HEK293 (cell line): ENCODE data around the gene CARS1.
A peak's percentile ranks its signal among the peaks of the same experiment; 100 is the strongest.

ENCODE experiments used
- CTCF ChIA-PET: fragments of 350-600 bp; formaldehyde crosslinking; extraction: SDS; loops from one replicate; lab custom pipeline; 2021; ENCODE audit warnings: antibody characterized with exemption; lab: Yijun Ruan, JAX
- POLR2A ChIA-PET: fragments of 300-600 bp; formaldehyde crosslinking; extraction: SDS; loops from one replicate; lab custom pipeline; 2020; ENCODE audit warnings: antibody characterized with exemption, inconsistent platforms; lab: Yijun Ruan, JAX
- H3K27ac ChIP-seq: fragments of 200-500 bp; sonication (Bioruptor generic); 2 replicates; pipeline ENCODE4 v1.5.1; 2014; ENCODE audit warnings: low read depth, low read length, control low read depth, inconsistent platforms; ENCODE audit errors: extremely low read depth
- H3K36me3 ChIP-seq, 2 experiments: fragments of 200-500 bp in 1 of 2; sonication (Bioruptor generic) in 1 of 2; 1 replicate in 1 of 2; 2 replicates in 1 of 2; pipeline ENCODE4 v1.5.1; 2014 to 2017; ENCODE audit warnings: inconsistent platforms in 2 of 2, low read length in 2 of 2; ENCODE audit not compliant: control insufficient read depth in 2 of 2, insufficient read depth in 1 of 2
- H3K4me1 ChIP-seq: fragments of 200-500 bp; sonication (Bioruptor generic); 2 replicates; pipeline ENCODE4 v1.5.1; 2014; ENCODE audit warnings: mild to moderate bottlenecking, low read length, inconsistent platforms; ENCODE audit not compliant: control insufficient read depth, insufficient read depth
- H3K4me3 ChIP-seq: 2 replicates; pipeline ENCODE4 v1.5.1; 2011; ENCODE audit warnings: low read depth, mild to moderate bottlenecking, control low read depth, low read length, moderate library complexity
- H3K9me3 ChIP-seq: fragments of 200-500 bp; sonication (Bioruptor generic); 2 replicates; pipeline ENCODE4 v1.5.1; 2014; ENCODE audit warnings: low read depth, low read length, inconsistent platforms; ENCODE audit not compliant: control insufficient read depth, insufficient read depth
- EGR2 ChIP-seq: fragments of 450-650 bp; formaldehyde crosslinking; IDR thresholded peaks from 2 replicates; pipeline ENCODE4 v1.5.1; 2016; ENCODE audit warnings: low read depth, missing biosample characterization, missing genetic modification characterization
- FEZF1 ChIP-seq: fragments of 450-650 bp; formaldehyde crosslinking; IDR thresholded peaks from 2 replicates; pipeline ENCODE4 v1.5.1; 2016; ENCODE audit warnings: missing biosample characterization, missing genetic modification characterization
- GLIS1 ChIP-seq: fragments of 450-650 bp; formaldehyde crosslinking; IDR thresholded peaks from 2 replicates; pipeline ENCODE4 v1.5.1; 2016; ENCODE audit warnings: missing biosample characterization, missing genetic modification characterization
- KLF10 ChIP-seq: fragments of 450-650 bp; IDR thresholded peaks from 2 replicates; pipeline ENCODE4 v1.5.1; 2018; ENCODE audit warnings: missing biosample characterization, mild to moderate bottlenecking, missing genetic modification characterization
- PRDM1 ChIP-seq: fragments of 450-650 bp; formaldehyde crosslinking; IDR thresholded peaks from 2 replicates; pipeline ENCODE4; 2016; ENCODE audit warnings: missing biosample characterization, missing genetic modification characterization
- PRDM6 ChIP-seq: fragments of 450-650 bp; formaldehyde crosslinking; IDR thresholded peaks from 2 replicates; pipeline ENCODE4 v1.5.1; 2017; ENCODE audit warnings: missing biosample characterization, missing genetic modification characterization
- SCRT2 ChIP-seq: fragments of 450-650 bp; formaldehyde crosslinking; IDR thresholded peaks from 2 replicates; pipeline ENCODE4 v1.5.1; 2016; ENCODE audit warnings: missing biosample characterization, missing genetic modification characterization
- SP2 ChIP-seq: fragments of 450-650 bp; formaldehyde crosslinking; IDR thresholded peaks from 2 replicates; pipeline ENCODE4 v1.5.1; 2016; ENCODE audit warnings: missing biosample characterization, missing genetic modification characterization
- ZFP69B ChIP-seq: fragments of 450-650 bp; formaldehyde crosslinking; IDR thresholded peaks from 2 replicates; pipeline ENCODE4 v1.5.1; 2016; ENCODE audit warnings: missing biosample characterization, missing genetic modification characterization
- ZNF10 ChIP-seq: fragments of 450-650 bp; formaldehyde crosslinking; IDR thresholded peaks from 2 replicates; pipeline ENCODE4 v1.5.1; 2017; ENCODE audit warnings: missing biosample characterization, missing genetic modification characterization
- ZNF112 ChIP-seq: fragments of 450-650 bp; formaldehyde crosslinking; IDR thresholded peaks from 2 replicates; pipeline ENCODE4 v1.5.0; 2017; ENCODE audit warnings: missing biosample characterization, missing genetic modification characterization
- ZNF146 ChIP-seq: fragments of 450-650 bp; formaldehyde crosslinking; IDR thresholded peaks from 2 replicates; pipeline ENCODE4 v1.5.1; 2016; ENCODE audit warnings: missing biosample characterization, missing genetic modification characterization
- ZNF148 ChIP-seq: fragments of 450-650 bp; formaldehyde crosslinking; IDR thresholded peaks from 2 replicates; pipeline ENCODE4 v1.5.0; 2017; ENCODE audit warnings: missing biosample characterization, missing genetic modification characterization, borderline replicate concordance
- ZNF514 ChIP-seq: fragments of 450-650 bp; formaldehyde crosslinking; IDR thresholded peaks from 2 replicates; pipeline ENCODE4 v1.5.1; 2016; ENCODE audit warnings: missing biosample characterization, missing genetic modification characterization
- ZNF596 ChIP-seq: fragments of 450-650 bp; IDR thresholded peaks from 2 replicates; pipeline ENCODE4 v1.5.0; 2018; ENCODE audit warnings: missing biosample characterization, mild to moderate bottlenecking, missing genetic modification characterization, moderate library complexity
- ZNF629 ChIP-seq: fragments of 450-650 bp; formaldehyde crosslinking; IDR thresholded peaks from 2 replicates; pipeline ENCODE4 v1.5.1; 2017; ENCODE audit warnings: missing biosample characterization, missing genetic modification characterization
- ZNF645 ChIP-seq: fragments of 450-650 bp; formaldehyde crosslinking; IDR thresholded peaks from 2 replicates; pipeline ENCODE4; 2016; ENCODE audit warnings: missing biosample characterization, missing genetic modification characterization
- ZNF660 ChIP-seq: fragments of 450-650 bp; IDR thresholded peaks from 2 replicates; pipeline ENCODE4 v1.5.1; 2018; ENCODE audit warnings: missing biosample characterization, mild to moderate bottlenecking, missing genetic modification characterization
- ZNF747 ChIP-seq: fragments of 450-650 bp; formaldehyde crosslinking; IDR thresholded peaks from 2 replicates; pipeline ENCODE4 v1.5.1; 2016; ENCODE audit warnings: missing biosample characterization, missing genetic modification characterization
- ZNF791 ChIP-seq: fragments of 450-650 bp; formaldehyde crosslinking; IDR thresholded peaks from 2 replicates; pipeline ENCODE4 v1.5.1; 2016; ENCODE audit warnings: missing biosample characterization, missing genetic modification characterization
- TF ChIP-seq, protein P1 (sequence below): fragments of 450-650 bp; formaldehyde crosslinking; IDR thresholded peaks from 2 replicates; pipeline ENCODE4 v1.5.1; 2016; ENCODE audit warnings: missing biosample characterization, missing genetic modification characterization
- TF ChIP-seq, protein P2 (sequence below): fragments of 450-650 bp; formaldehyde crosslinking; conservative IDR thresholded peaks from 2 replicates; pipeline ENCODE4 v1.5.1; 2016; ENCODE audit warnings: low read depth, missing biosample characterization, missing genetic modification characterization

The CARS1 gene

DNA sequence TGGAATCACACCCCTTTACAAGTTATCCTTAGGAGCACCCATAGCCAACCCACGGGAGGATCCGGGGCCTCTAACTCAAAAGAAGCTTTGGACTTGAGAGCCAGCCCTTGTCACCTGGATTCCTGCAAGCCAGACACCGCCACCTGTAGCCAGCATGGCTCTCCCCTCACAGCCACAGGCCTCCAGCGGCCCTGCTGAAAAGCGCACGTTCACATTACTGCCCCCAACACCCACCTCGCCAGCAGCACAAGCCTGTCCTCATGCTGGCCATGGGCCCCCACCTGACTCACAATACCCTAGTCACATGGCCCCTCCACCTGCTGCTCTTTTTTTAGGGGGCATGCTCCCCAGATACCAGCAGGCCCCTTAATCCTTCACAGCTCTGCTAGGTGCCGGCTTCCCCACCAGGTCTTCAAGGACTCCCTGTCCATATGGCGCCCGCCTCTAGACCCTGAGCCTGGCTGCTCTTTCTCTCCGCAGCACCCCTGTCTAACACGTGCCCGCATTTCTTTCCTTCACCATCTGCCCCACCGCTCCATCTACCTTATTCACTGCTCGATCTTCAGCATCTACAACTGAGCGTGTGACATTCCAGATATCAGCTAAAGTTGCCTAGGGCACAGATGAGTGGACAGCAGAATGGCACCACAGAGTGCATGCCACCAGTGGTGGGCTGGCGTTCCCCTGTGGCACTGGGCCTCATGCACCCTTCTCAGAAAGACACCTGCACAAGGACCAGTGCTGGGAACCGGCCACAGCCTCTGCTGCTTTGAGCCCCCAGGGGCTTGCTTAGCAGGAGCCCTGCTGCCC lies 6.6 kb downstream of the CARS1 start:
- Histone ChIP-seq H3K27ac (peak overlapping the region; percentile 2; the same call in 1 of the 2 replicates), H3K36me3 (peaks cover 0 to 31% of the 10 kb centered on the region in 2 experiments; a peak in 1 of 3 replicates), H3K4me1 (peaks cover 24% of the 10 kb centered on the region), H3K4me3 (no peak overlapping the region), H3K9me3 (no peaks in the 10 kb centered on the region)
- TF ChIP-seq SCRT2 (peak; percentile 65), ZNF514 (no peak), ZNF148 (tag by site-specific recombination) (no peak), ZFP69B (tag by site-specific recombination) (no peak), FEZF1 (tag by site-specific recombination) (peak; percentile 36; the same call in 1 of the 2 replicates), ZNF596 (tag by site-specific recombination) (no peak), ZNF112 (tag by site-specific recombination) (no peak)
- ChIA-PET POLR2A (interaction anchor here (1.3 to 2.4 kb wide), 3 partner anchors 13 to 58 kb away, joined by 3 to 7 read pairs (median 4); partner anchors contain the start of gene NAP1L4), CTCF (interaction anchor here (0.6 to 9.0 kb wide), 6 partner anchors 13 to 50 kb away, joined by 3 to 98 read pairs (median 7); no protein-coding TSS in a partner anchor)

- Histone ChIP-seq H3K36me3 (peaks cover 0 to 39% of the 10 kb centered on the region in 2 experiments; a peak in 1 of 3 replicates), H3K27ac (peak overlapping the region; percentile 2; the same call in 1 of the 2 replicates), H3K4me1 (peaks cover 24% of the 10 kb centered on the region), H3K4me3 (no peak overlapping the region), H3K9me3 (no peaks in the 10 kb centered on the region)
- ChIA-PET CTCF (interaction anchor here (0.9 to 9.0 kb wide), 4 partner anchors 12 to 41 kb away, joined by 3 to 98 read pairs (median 24); no protein-coding TSS in a partner anchor), POLR2A (interaction anchor here (0.8 to 2.4 kb wide), 5 partner anchors 12 to 121 kb away, joined by 3 to 7 read pairs (median 4); partner anchors contain the start of genes NAP1L4 and PHLDA2)
- TF ChIP-seq EGR2 (tag by site-specific recombination) (no peak), ZNF791 (tag by site-specific recombination) (no peak), ZNF645 (tag by site-specific recombination) (no peak), ZNF10 (no peak), PRDM6 (tag by site-specific recombination) (no peak), ZNF629 (peak; percentile 57; the same call in 1 of the 2 replicates), KLF10 (tag by site-specific recombination) (0 out of 2 replicates have a peak, but pooled peaks have one; percentile 33), ZNF747 (tag by site-specific recombination) (no peak), ZNF660 (tag by site-specific recombination) (peak; percentile 82), PRDM1 (tag by site-specific recombination) (peak; percentile 82), SP2 (peak; percentile 42), GLIS1 (tag by site-specific recombination) (peak; percentile 86), ZNF146 (tag by site-specific recombination) (no peak)
- TF ChIP-seq, protein P1, sequence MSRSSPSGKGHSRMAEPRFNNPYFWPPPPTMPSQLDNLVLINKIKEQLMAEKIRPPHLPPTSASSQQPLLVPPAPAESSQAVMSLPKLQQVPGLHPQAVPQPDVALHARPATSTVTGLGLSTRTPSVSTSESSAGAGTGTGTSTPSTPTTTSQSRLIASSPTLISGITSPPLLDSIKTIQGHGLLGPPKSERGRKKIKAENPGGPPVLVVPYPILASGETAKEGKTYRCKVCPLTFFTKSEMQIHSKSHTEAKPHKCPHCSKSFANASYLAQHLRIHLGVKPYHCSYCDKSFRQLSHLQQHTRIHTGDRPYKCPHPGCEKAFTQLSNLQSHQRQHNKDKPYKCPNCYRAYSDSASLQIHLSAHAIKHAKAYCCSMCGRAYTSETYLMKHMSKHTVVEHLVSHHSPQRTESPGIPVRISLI (tag by site-specific recombination): no peak
- TF ChIP-seq, protein P2, sequence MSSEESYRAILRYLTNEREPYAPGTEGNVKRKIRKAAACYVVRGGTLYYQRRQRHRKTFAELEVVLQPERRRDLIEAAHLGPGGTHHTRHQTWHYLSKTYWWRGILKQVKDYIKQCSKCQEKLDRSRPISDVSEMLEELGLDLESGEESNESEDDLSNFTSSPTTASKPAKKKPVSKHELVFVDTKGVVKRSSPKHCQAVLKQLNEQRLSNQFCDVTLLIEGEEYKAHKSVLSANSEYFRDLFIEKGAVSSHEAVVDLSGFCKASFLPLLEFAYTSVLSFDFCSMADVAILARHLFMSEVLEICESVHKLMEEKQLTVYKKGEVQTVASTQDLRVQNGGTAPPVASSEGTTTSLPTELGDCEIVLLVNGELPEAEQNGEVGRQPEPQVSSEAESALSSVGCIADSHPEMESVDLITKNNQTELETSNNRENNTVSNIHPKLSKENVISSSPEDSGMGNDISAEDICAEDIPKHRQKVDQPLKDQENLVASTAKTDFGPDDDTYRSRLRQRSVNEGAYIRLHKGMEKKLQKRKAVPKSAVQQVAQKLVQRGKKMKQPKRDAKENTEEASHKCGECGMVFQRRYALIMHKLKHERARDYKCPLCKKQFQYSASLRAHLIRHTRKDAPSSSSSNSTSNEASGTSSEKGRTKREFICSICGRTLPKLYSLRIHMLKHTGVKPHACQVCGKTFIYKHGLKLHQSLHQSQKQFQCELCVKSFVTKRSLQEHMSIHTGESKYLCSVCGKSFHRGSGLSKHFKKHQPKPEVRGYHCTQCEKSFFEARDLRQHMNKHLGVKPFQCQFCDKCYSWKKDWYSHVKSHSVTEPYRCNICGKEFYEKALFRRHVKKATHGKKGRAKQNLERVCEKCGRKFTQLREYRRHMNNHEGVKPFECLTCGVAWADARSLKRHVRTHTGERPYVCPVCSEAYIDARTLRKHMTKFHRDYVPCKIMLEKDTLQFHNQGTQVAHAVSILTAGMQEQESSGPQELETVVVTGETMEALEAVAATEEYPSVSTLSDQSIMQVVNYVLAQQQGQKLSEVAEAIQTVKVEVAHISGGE (tag by site-specific recombination): no peak
Observed at GRCh38 chr11:3049430-3050243, 7.6 kb downstream of the CARS1 start.
